PFSK-1 (cell line): Measurements from ENCODE around the gene BMX.

Experiments used
- POLR2AphosphoS5 ChIP-seq: IDR thresholded peaks from 2 replicates; pipeline ENCODE4 v1.6.1; 2012; ENCODE audit warnings: low read depth, mild to moderate bottlenecking, control low read depth, low read length, moderate library complexity
- REST ChIP-seq, 2 experiments: IDR thresholded peaks; 2 replicates each; pipeline versions ENCODE4 v1.6.1 to v1.8.0; 2011 to 2012; ENCODE audit warnings: low read depth in 2 of 2, low read length in 2 of 2, control low read depth in 1 of 2, inconsistent platforms in 1 of 2, mild to moderate bottlenecking in 1 of 2, moderate library complexity in 1 of 2; ENCODE audit not compliant: insufficient read depth in 1 of 2
- SIN3A ChIP-seq: IDR thresholded peaks from 2 replicates; pipeline ENCODE4 v1.6.1; 2012; ENCODE audit warnings: mild to moderate bottlenecking, low read length, moderate library complexity, borderline replicate concordance; ENCODE audit not compliant: insufficient read depth

- TF ChIP-seq REST (IDR thresholded peaks at IDR 0.05; ENCODE audit: insufficient read depth in 1 of 2, low read depth in 2 of 2, low read length in 2 of 2) (no peak), POLR2AphosphoS5 (no peak), SIN3A (no peak)
Measured at GRCh38 chrX:15451913-15452312, 48.7 kb upstream of the BMX start.
